Fibroblast of villous mesenchyme (primary cell): ENCODE data around the gene RNF31. TPM values are rescaled to one million over a fixed set of nuclear protein-coding genes. Genes with fewer than 3 reads are reported as not detected.

Experiments
- DNase-seq: peaks from one replicate; pipeline ENCODE4 v3.0.0-alpha.2; 2010; ENCODE audit warnings: low read depth
- H3K4me3 ChIP-seq: 2 replicates; pipeline ENCODE4 v1.5.1; 2011; ENCODE audit warnings: low read depth, mild to moderate bottlenecking, low read length
- small RNA-seq: library from RNA; depleted of rRNA; stranded (forward); fragments of <200 nt; gene quantifications from one replicate; pipeline ENCODE3, GENCODE V24; 2012
- total RNA-seq: library from RNA; depleted of rRNA; stranded (reverse); fragments of >200 nt; gene quantifications from 2 replicates; pipeline ENCODE4 v1.2.3, GENCODE V29; 2012
- TF ChIP-seq, protein P1 (sequence below): IDR thresholded peaks from 2 replicates; pipeline ENCODE4 v1.5.1; 2012; ENCODE audit warnings: low read depth, mild to moderate bottlenecking, low read length; ENCODE audit not compliant: insufficient read depth

RNF31 gene
- total RNA-seq, 1 donor: 38.0 TPM

DNA sequence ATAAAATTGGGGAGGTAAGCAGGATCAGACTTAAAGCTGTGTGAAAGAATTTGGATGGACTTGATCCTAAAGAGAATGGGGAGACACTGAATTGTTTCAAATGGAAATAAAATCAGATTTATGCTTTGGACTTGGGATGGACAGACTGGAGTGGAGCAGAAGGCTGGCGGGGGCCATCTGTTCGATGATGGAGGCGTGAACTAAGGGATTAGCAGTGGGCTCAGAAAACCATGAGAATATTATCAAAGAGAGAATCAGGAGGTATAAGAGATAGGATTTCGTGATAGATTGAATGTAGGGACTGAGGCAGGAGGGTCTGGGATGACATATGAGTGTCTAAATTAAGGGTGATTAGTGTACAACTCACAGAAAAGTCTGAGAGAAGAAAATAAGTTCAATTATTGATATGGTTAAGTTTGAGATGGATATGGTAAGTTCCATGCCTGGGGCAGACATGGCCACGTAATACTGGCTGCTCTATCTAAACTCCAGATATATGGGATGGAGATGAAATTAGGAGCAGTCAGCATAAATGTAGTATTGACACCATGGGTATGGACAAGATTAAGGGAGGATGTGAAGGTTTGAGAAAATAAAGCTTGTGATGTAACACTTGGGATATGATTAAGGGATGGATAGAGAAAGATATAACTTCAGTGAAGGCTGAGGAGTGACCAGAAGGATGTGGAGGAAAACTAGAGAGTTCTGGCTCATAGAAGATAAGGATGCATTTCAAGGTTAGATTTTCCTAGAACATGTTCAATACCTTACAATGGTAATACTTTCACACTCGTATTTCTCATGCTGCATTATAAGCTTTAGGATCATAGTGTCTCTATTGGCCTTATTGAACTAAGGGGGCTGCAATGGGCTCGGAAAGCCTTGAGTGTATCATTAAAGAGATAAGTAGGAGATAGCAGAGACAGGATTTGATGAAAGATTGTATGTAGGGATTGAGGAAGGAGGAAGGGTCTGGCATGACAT, 57.2 kb downstream of the RNF31 start:
- no peak for DNase-seq
- H3K4me3 ChIP-seq: no peak overlapping the region
- TF ChIP-seq, protein P1, sequence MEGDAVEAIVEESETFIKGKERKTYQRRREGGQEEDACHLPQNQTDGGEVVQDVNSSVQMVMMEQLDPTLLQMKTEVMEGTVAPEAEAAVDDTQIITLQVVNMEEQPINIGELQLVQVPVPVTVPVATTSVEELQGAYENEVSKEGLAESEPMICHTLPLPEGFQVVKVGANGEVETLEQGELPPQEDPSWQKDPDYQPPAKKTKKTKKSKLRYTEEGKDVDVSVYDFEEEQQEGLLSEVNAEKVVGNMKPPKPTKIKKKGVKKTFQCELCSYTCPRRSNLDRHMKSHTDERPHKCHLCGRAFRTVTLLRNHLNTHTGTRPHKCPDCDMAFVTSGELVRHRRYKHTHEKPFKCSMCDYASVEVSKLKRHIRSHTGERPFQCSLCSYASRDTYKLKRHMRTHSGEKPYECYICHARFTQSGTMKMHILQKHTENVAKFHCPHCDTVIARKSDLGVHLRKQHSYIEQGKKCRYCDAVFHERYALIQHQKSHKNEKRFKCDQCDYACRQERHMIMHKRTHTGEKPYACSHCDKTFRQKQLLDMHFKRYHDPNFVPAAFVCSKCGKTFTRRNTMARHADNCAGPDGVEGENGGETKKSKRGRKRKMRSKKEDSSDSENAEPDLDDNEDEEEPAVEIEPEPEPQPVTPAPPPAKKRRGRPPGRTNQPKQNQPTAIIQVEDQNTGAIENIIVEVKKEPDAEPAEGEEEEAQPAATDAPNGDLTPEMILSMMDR: no peak

DNA sequence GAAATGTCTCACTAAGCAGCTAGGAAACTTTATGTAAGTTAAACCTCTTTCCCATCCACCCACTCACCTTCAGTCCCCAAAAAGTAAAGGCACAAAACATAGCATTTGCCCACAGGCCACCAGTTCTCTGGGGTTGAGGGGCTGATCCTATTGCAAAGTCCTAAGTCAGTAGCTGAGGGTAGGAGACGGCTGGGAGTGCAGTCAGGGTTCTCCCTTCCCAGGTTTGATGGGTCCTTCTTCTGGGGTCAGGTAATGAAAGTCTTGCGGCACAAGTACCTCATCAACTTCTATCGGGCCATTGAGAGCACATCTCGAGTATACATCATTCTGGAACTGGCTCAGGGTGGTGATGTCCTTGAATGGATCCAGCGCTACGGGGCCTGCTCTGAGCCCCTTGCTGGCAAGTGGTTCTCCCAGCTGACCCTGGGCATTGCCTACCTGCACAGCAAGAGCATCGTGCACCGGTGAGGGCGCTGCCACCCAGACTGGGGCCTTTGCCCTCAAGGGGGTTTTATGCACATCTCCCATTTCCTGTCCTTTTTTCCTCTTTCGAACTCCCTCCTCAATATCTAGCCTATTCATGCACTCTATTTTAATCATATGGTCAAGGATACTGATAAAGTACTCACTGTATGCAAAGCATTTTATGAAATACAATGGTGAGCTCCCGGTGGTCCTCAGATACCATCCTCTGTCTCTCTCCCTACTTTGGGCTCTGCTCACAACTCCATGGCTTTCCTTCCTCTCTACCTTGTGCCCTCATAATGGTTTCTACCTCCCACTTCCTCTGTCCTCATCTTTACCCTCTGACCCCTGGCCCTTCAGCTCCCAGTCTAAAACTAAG, 59.2 kb downstream of the RNF31 start:
- DNase-seq: no peak
- TF ChIP-seq, protein P1: no peak
- H3K4me3 ChIP-seq: no peak overlapping the region

DNA sequence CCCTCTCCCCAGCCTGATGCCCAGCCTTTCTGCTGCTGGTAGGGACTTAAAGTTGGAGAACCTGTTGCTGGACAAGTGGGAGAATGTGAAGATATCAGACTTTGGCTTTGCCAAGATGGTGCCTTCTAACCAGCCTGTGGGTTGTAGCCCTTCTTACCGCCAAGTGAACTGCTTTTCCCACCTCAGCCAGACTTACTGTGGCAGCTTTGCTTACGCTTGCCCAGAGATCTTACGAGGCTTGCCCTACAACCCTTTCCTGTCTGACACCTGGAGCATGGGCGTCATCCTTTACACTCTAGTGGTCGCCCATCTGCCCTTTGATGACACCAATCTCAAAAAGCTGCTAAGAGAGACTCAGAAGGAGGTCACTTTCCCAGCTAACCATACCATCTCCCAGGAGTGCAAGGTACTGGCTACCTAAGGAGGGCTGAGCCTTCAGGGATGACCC, 59.8 kb downstream of the RNF31 start:
- no peak overlapping the region for H3K4me3 ChIP-seq
- TF ChIP-seq, protein P1: no peak

DNA sequence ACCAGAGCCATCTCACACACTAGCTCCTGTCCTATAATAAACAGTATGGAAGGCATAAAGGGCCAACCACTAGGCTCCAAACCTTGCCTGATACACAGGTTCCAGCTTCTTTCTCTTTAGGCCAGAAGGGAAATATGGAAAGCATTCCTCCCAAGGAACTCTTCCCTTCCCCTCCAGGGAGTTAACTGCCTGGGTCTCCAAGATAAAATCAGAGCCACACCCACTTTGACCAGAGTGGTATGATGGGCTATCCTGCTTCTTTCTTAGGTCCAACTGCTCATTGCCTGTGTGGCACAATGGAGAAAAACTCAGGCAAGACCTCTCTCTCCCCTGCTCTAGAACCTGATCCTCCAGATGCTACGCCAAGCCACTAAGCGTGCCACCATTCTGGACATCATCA, 60.3 kb downstream of the RNF31 start:
- DNase-seq: no peak
- TF ChIP-seq, protein P1: no peak
- H3K4me3 ChIP-seq: no peak overlapping the region

More for the DNA sequence above, 59.8 kb downstream of the RNF31 start:
- no peak for DNase-seq

Small RNA genes within 50 kb of the gene (small RNA-seq; reads per million reads assigned to genes)
- gene AL136295.4 (not detected), gene CHMP4A (not detected), gene IPO4 (0.28 reads per million), gene IRF9 (not detected), gene RNA5SP383 (not detected)

Other genes with a start within 250 kb of the RNF31 start
- 38.3 and 39.7 TPM in 2 replicates for gene DHRS4, start 193.7 kb upstream of the RNF31 start, total RNA-seq
- 11.7 and 13.2 TPM in 2 replicates for gene DHRS4L2, start 158.6 kb upstream of the RNF31 start, total RNA-seq
- gene CARMIL3, start 95.5 kb upstream of the RNF31 start, total RNA-seq: not detected in 2 replicates
- not detected in 2 replicates for gene CPNE6, start 75.9 kb upstream of the RNF31 start, total RNA-seq
- 13.0 and 33.2 TPM in 2 replicates for gene PCK2, start 53.2 kb upstream of the RNF31 start, total RNA-seq
- gene DCAF11, start 32.7 kb upstream of the RNF31 start, total RNA-seq: 45.1 and 47.9 TPM in 2 replicates
- gene NRL, start 32.5 kb upstream of the RNF31 start, total RNA-seq: 0.86 and 1.3 TPM in 2 replicates
- gene FITM1, start 16.8 kb upstream of the RNF31 start, total RNA-seq: not detected in 2 replicates
- 95.7 and 147 TPM in 2 replicates for gene PSME1, start 11.3 kb upstream of the RNF31 start, total RNA-seq
- 9.9 and 17.4 TPM in 2 replicates for gene EMC9, start 5.9 kb upstream of the RNF31 start, total RNA-seq
- 141 and 151 TPM in 2 replicates for gene PSME2, start 888 bp upstream of the RNF31 start, total RNA-seq
- gene IRF9, start 13.8 kb downstream of the RNF31 start, total RNA-seq: 67.6 and 96.7 TPM in 2 replicates
- gene REC8, start 24.6 kb downstream of the RNF31 start, total RNA-seq: 4.2 and 4.7 TPM in 2 replicates
- gene IPO4, start 41.3 kb downstream of the RNF31 start, total RNA-seq: 39.6 and 41.9 TPM in 2 replicates
- gene TM9SF1, start 47.9 kb downstream of the RNF31 start, total RNA-seq: 64.4 and 96.3 TPM in 2 replicates
- gene TSSK4, start 58.2 kb downstream of the RNF31 start, total RNA-seq: under 0.01 and 0.32 TPM in 2 replicates
- 13.8 and 15.8 TPM in 2 replicates for gene CHMP4A, start 66.0 kb downstream of the RNF31 start, total RNA-seq
- 8.6 and 15.5 TPM in 2 replicates for gene MDP1, start 68.6 kb downstream of the RNF31 start, total RNA-seq
- 114 and 128 TPM in 2 replicates for gene NEDD8, start 84.9 kb downstream of the RNF31 start, total RNA-seq
- gene GMPR2, start 85.4 kb downstream of the RNF31 start, total RNA-seq: 76.7 and 87.7 TPM in 2 replicates
- 43.2 and 60.9 TPM in 2 replicates for gene TINF2, start 95.1 kb downstream of the RNF31 start, total RNA-seq
- gene TGM1, start 115.7 kb downstream of the RNF31 start, total RNA-seq: 0.64 and 2.2 TPM in 2 replicates
- 25.8 and 28.1 TPM in 2 replicates for gene RABGGTA, start 124.1 kb downstream of the RNF31 start, total RNA-seq
- gene DHRS1, start 152.3 kb downstream of the RNF31 start, total RNA-seq: 8.7 and 13.8 TPM in 2 replicates
- 24.5 and 29.4 TPM in 2 replicates for gene NOP9, start 152.4 kb downstream of the RNF31 start, total RNA-seq
- 1.3 and 3.0 TPM in 2 replicates for gene CIDEB, start 160.5 kb downstream of the RNF31 start, total RNA-seq
- gene LTB4R2, start 162.6 kb downstream of the RNF31 start, total RNA-seq: 3.9 and 6.8 TPM in 2 replicates
- gene LTB4R, start 164.0 kb downstream of the RNF31 start, total RNA-seq: 1.3 and 1.6 TPM in 2 replicates
- gene ADCY4, start 187.6 kb downstream of the RNF31 start, total RNA-seq: 4.2 and 18.1 TPM in 2 replicates
- gene RIPK3, start 192.5 kb downstream of the RNF31 start, total RNA-seq: 0.32 and 3.9 TPM in 2 replicates
- 56.4 and 68.2 TPM in 2 replicates for gene NFATC4, start 220.7 kb downstream of the RNF31 start, total RNA-seq